WTC11 (cell line): ENCODE measurements around the gene OSCP1. TPM values are rescaled to one million over a fixed set of nuclear protein-coding genes. Genes with fewer than 3 reads are reported as not detected.

ENCODE experiments used
- ATAC-seq: fragments of 200-7000 bp; cut with Tn5 transposase; 2 replicates; pipeline ENCODE4 v1.10.0; 2021; ENCODE audit warnings: mild to moderate bottlenecking, moderate library complexity
- CTCF ChIA-PET: fragments of 300-600 bp; sonication (Branson Sonifier 250); formaldehyde crosslinking; loops from one replicate; lab custom pipeline; 2021; ENCODE audit warnings: antibody characterized with exemption; lab: Charles Lee
- POLR2A ChIA-PET: fragments of 350-600 bp; sonication (Branson Sonifier 250); formaldehyde crosslinking; loops from one replicate; lab custom pipeline; 2021; ENCODE audit warnings: antibody characterized with exemption; lab: Charles Lee
- DNase-seq: peaks from one replicate; pipeline ENCODE4 v3.0.0; 2021; ENCODE audit warnings: low spot score
- H3K27ac Mint-ChIP-seq: 2 replicates; pipeline ENCODE4 v1.8.0; 2021; ENCODE audit warnings: mixed read lengths
- H3K27me3 Mint-ChIP-seq: 2 replicates; pipeline ENCODE4 v1.8.0; 2021; ENCODE audit warnings: low read depth, mild to moderate bottlenecking, moderate library complexity, mixed read lengths
- H3K36me3 Mint-ChIP-seq: 2 replicates; pipeline ENCODE4 v1.8.0; 2021; ENCODE audit warnings: mixed read lengths
- H3K4me1 Mint-ChIP-seq: 2 replicates; pipeline ENCODE4 v1.8.0; 2022; ENCODE audit warnings: mixed read lengths
- H3K4me3 Mint-ChIP-seq: 2 replicates; pipeline ENCODE4 v1.8.0; 2021; ENCODE audit warnings: mild to moderate bottlenecking, moderate library complexity, mixed read lengths
- H3K9me3 Mint-ChIP-seq: 2 replicates; pipeline ENCODE4 v1.8.0; 2021; ENCODE audit warnings: mixed read lengths
- ARID4B ChIP-seq: sonication (generic); formaldehyde crosslinking; IDR thresholded peaks from 2 replicates; pipeline ENCODE4 v1.8.0; 2023; ENCODE audit warnings: missing genetic modification reagents, mild to moderate bottlenecking, borderline replicate concordance
- ATF3 ChIP-seq: sonication (generic); formaldehyde crosslinking; conservative IDR thresholded peaks from 2 replicates; pipeline ENCODE4 v1.8.1; 2022; ENCODE audit warnings: mild to moderate bottlenecking, missing genetic modification reagents
- CREB1 ChIP-seq: sonication (generic); formaldehyde crosslinking; IDR thresholded peaks from 2 replicates; pipeline ENCODE4 v1.8.0; 2023; ENCODE audit warnings: mild to moderate bottlenecking, missing genetic modification reagents
- GABPB1 ChIP-seq: sonication (generic); formaldehyde crosslinking; IDR thresholded peaks from 2 replicates; pipeline ENCODE4 v1.8.1; 2023; ENCODE audit warnings: mild to moderate bottlenecking, missing genetic modification reagents
- GTF2I ChIP-seq: fragments of 250-450 bp; sonication (Bioruptor Pico); conservative IDR thresholded peaks from 2 replicates; pipeline ENCODE4 v1.4.0; 2021; ENCODE audit warnings: mild to moderate bottlenecking
- HMGXB4 ChIP-seq: sonication (generic); formaldehyde crosslinking; IDR thresholded peaks from 2 replicates; pipeline ENCODE4 v1.8.1; 2023; ENCODE audit warnings: mild to moderate bottlenecking, moderate library complexity, missing genetic modification reagents
- MAX ChIP-seq: sonication (generic); formaldehyde crosslinking; IDR thresholded peaks from 2 replicates; pipeline ENCODE4 v1.8.0; 2022; ENCODE audit warnings: mild to moderate bottlenecking, missing genetic modification reagents
- NR3C1 ChIP-seq: sonication (generic); formaldehyde crosslinking; conservative IDR thresholded peaks from 2 replicates; pipeline ENCODE4 v1.8.1; 2023; ENCODE audit warnings: low read depth, mild to moderate bottlenecking, missing genetic modification reagents
- PREB ChIP-seq: sonication (generic); formaldehyde crosslinking; IDR thresholded peaks from 2 replicates; pipeline ENCODE4 v1.8.1; 2022; ENCODE audit warnings: mild to moderate bottlenecking, missing genetic modification reagents, moderate library complexity, borderline replicate concordance
- RORB ChIP-seq: fragments of 250-450 bp; sonication (Bioruptor Pico); IDR thresholded peaks from 2 replicates; pipeline ENCODE4 v1.9.0; 2021; ENCODE audit warnings: mild to moderate bottlenecking
- STAT6 ChIP-seq: sonication (generic); formaldehyde crosslinking; conservative IDR thresholded peaks from 2 replicates; pipeline ENCODE4 v1.8.1; 2023; ENCODE audit warnings: mild to moderate bottlenecking, low read depth, missing genetic modification reagents, moderate library complexity
- TCF7 ChIP-seq: sonication (generic); formaldehyde crosslinking; IDR thresholded peaks from 2 replicates; pipeline ENCODE4 v1.8.0; 2022; ENCODE audit warnings: mild to moderate bottlenecking, low read depth, missing genetic modification reagents, moderate library complexity
- TEAD4 ChIP-seq: sonication (generic); formaldehyde crosslinking; IDR thresholded peaks from 2 replicates; pipeline ENCODE4 v1.8.0; 2022; ENCODE audit warnings: mild to moderate bottlenecking, missing genetic modification reagents
- TP53 ChIP-seq: sonication (generic); formaldehyde crosslinking; IDR thresholded peaks from 2 replicates; pipeline ENCODE4 v1.8.1; 2023; ENCODE audit warnings: mild to moderate bottlenecking, missing genetic modification reagents
- USF1 ChIP-seq: sonication (generic); formaldehyde crosslinking; IDR thresholded peaks from 2 replicates; pipeline ENCODE4 v1.8.0; 2022; ENCODE audit warnings: mild to moderate bottlenecking, missing genetic modification reagents
- ZNF263 ChIP-seq: sonication (generic); formaldehyde crosslinking; IDR thresholded peaks from 2 replicates; pipeline ENCODE4 v1.8.1; 2022; ENCODE audit warnings: low read depth, mild to moderate bottlenecking, moderate library complexity, missing genetic modification reagents
- ZNF416 ChIP-seq: fragments of 250-450 bp; sonication (Bioruptor Pico); IDR thresholded peaks from 2 replicates; pipeline ENCODE4 v1.9.0; 2021; ENCODE audit warnings: mild to moderate bottlenecking, inconsistent platforms
- total RNA-seq: library from RNA; stranded (reverse); gene quantifications from 3 replicates; pipeline ENCODE4 v1.2.3, GENCODE V29; 2021

OSCP1 gene
- total RNA-seq, 1 experiment from 2014 or later, result 1.7 TPM

GRCh38 chr1:36484099-36484498 is 33.8 kb upstream of the OSCP1 start (continued):
- TF ChIP-seq USF1 (CRISPR knock-in tag) (no peak), ZNF416 (CRISPR knock-in tag) (no peak)

GRCh38 chr1:36482724-36483388 is 32.6 kb upstream of the OSCP1 start, which contains the start of gene CSF3R:
TSS of gene CSF3R (minus strand) at chr1:36482913. CDS start at chr1:36479496, 3,417 bp downstream.
- 0 out of 2 replicates have a peak, but pooled peaks have one; percentile 11 for TF ChIP-seq GABPB1 (CRISPR knock-in tag)
- TF ChIP-seq PREB, result no peak
- Mint-ChIP-seq H3K27me3 (peaks cover 21% of the 10 kb centered on the region), H3K27ac (no peak within 1 kb of the TSS), H3K9me3 (no peaks in the 10 kb centered on the region), H3K4me1 (peaks cover 7% of the 10 kb centered on the region), H3K36me3 (no peaks in the 10 kb centered on the region), H3K4me3 (no peak within 1 kb of the TSS)
- CTCF ChIA-PET, result interaction anchor here (1.9 kb wide), 1 partner anchor 33 kb away, joined by 10 read pairs; no protein-coding TSS in a partner anchor
- DNase-seq, result no peak
- POLR2A ChIA-PET, result interaction anchor here (1.3 kb wide), 1 partner anchor 19 kb away, joined by 3 read pairs; the partner anchor contains the start of gene MRPS15
- ATAC-seq, result no peak

- Mint-ChIP-seq H3K27ac (no peak overlapping the region), H3K36me3 (no peaks in the 10 kb centered on the region), H3K27me3 (peaks cover 17% of the 10 kb centered on the region), H3K9me3 (no peaks in the 10 kb centered on the region), H3K4me3 (no peak overlapping the region), H3K4me1 (peaks cover 7% of the 10 kb centered on the region)
- CTCF ChIA-PET, result interaction anchor here (1.9 kb wide), 1 partner anchor 34 kb away, joined by 10 read pairs; no protein-coding TSS in a partner anchor
- no peak for DNase-seq
- no peak for TF ChIP-seq ARID4B (CRISPR knock-in tag)
- no peak for TF ChIP-seq TP53
- TF ChIP-seq GABPB1 (CRISPR knock-in tag), result no peak
- TF ChIP-seq GTF2I (CRISPR knock-in tag), result no peak
- no peak for TF ChIP-seq TCF7 (CRISPR knock-in tag)
- no peak for TF ChIP-seq RORB (CRISPR knock-in tag)
- no peak for TF ChIP-seq TEAD4 (CRISPR knock-in tag)
- no peak for TF ChIP-seq HMGXB4 (CRISPR knock-in tag)
- no peak for TF ChIP-seq STAT6 (CRISPR knock-in tag)
- no peak for TF ChIP-seq CREB1 (CRISPR knock-in tag)
- no peak for TF ChIP-seq NR3C1 (CRISPR knock-in tag)
- TF ChIP-seq ZNF263, result no peak
- TF ChIP-seq MAX (CRISPR knock-in tag), result no peak
- no peak for TF ChIP-seq ATF3 (CRISPR knock-in tag)
- POLR2A ChIA-PET, result interaction anchor here (1.3 kb wide), 1 partner anchor 18 kb away, joined by 3 read pairs; the partner anchor contains the start of gene MRPS15
- no peak for ATAC-seq
Measured at GRCh38 chr1:36481771-36482723, 31.8 kb upstream of the OSCP1 start.
